Astrocyte (in vitro differentiated cells and primary cell): ENCODE results near the gene TMEM143. TPM values are rescaled to one million over a fixed set of nuclear protein-coding genes. Genes with fewer than 3 reads are reported as not detected.

Experiments
- DNase-seq: peaks from one replicate; pipeline ENCODE4 v3.0.0-alpha.2; 2010; ENCODE audit warnings: low read depth
- FAIRE-seq: peaks from 2 replicates; lab custom pipeline; 2011; peaks lifted over from hg19 to GRCh38; lab: Jason Lieb, UNC
- H2AFZ ChIP-seq: 2 replicates; pipeline ENCODE4 v1.6.0; 2012; ENCODE audit warnings: low read depth, low read length, inconsistent platforms
- H3K27ac ChIP-seq: 2 replicates; pipeline ENCODE4 v1.5.1; 2011; ENCODE audit warnings: low read depth, low read length, inconsistent platforms
- H3K27me3 ChIP-seq: 2 replicates; pipeline ENCODE4 v1.6.0; 2011; ENCODE audit warnings: low read length, inconsistent platforms; ENCODE audit not compliant: insufficient read depth
- H3K36me3 ChIP-seq: 2 replicates; pipeline ENCODE4 v1.5.1; 2011; ENCODE audit warnings: low read length, inconsistent platforms; ENCODE audit not compliant: insufficient read depth
- H3K4me1 ChIP-seq: 2 replicates; pipeline ENCODE4 v1.5.1; 2011; ENCODE audit warnings: low read length, inconsistent platforms; ENCODE audit not compliant: insufficient read depth
- H3K4me2 ChIP-seq: 2 replicates; pipeline ENCODE4 v1.6.0; 2012; ENCODE audit warnings: low read length, inconsistent platforms
- H3K4me3 ChIP-seq: 2 replicates; pipeline ENCODE4 v1.5.1; 2011; ENCODE audit warnings: low read depth, mild to moderate bottlenecking, low read length, inconsistent platforms; ENCODE audit not compliant: insufficient read depth
- H3K79me2 ChIP-seq: 2 replicates; pipeline ENCODE4 v1.6.0; 2012; ENCODE audit warnings: mild to moderate bottlenecking, low read length, inconsistent platforms; ENCODE audit not compliant: insufficient read depth
- H3K9ac ChIP-seq: 2 replicates; pipeline ENCODE4 v1.6.0; 2012; ENCODE audit warnings: mild to moderate bottlenecking, low read length, inconsistent platforms
- H3K9me3 ChIP-seq: 2 replicates; pipeline ENCODE4 v1.5.1; 2012; ENCODE audit warnings: low read depth, mild to moderate bottlenecking, low read length, inconsistent platforms; ENCODE audit not compliant: insufficient read depth
- H4K20me1 ChIP-seq: 2 replicates; pipeline ENCODE4 v1.6.0; 2012; ENCODE audit warnings: low read length, inconsistent platforms; ENCODE audit not compliant: insufficient read depth
- H3K27ac Mint-ChIP-seq: one replicate; pipeline ENCODE4 v1.8.0; 2021; ENCODE audit warnings: mild to moderate bottlenecking, mixed read lengths; ENCODE audit not compliant: unreplicated experiment
- H3K27me3 Mint-ChIP-seq: one replicate; pipeline ENCODE4 v1.8.0; 2021; ENCODE audit warnings: low read depth, mixed read lengths; ENCODE audit not compliant: unreplicated experiment
- H3K36me3 Mint-ChIP-seq: one replicate; pipeline ENCODE4 v1.8.0; 2021; ENCODE audit warnings: low read depth, mixed read lengths; ENCODE audit not compliant: unreplicated experiment
- H3K4me1 Mint-ChIP-seq: one replicate; pipeline ENCODE4 v1.8.0; 2021; ENCODE audit warnings: low read depth, mixed read lengths; ENCODE audit not compliant: unreplicated experiment
- H3K4me3 Mint-ChIP-seq: one replicate; pipeline ENCODE4 v1.8.0; 2021; ENCODE audit warnings: mild to moderate bottlenecking, moderate library complexity, mixed read lengths; ENCODE audit not compliant: unreplicated experiment
- H3K9me3 Mint-ChIP-seq: one replicate; pipeline ENCODE4 v1.8.0; 2021; ENCODE audit warnings: mild to moderate bottlenecking, mixed read lengths; ENCODE audit not compliant: unreplicated experiment
- CTCF ChIP-seq: IDR thresholded peaks from 2 replicates; pipeline ENCODE4 v1.5.1; 2011; ENCODE audit warnings: low read depth, mild to moderate bottlenecking, inconsistent platforms, low read length, moderate library complexity; ENCODE audit not compliant: insufficient read depth
- EZH2 ChIP-seq: IDR thresholded peaks from 2 replicates; pipeline ENCODE4 v1.6.1; 2012; ENCODE audit warnings: mild to moderate bottlenecking, low read length, inconsistent platforms; ENCODE audit not compliant: insufficient read depth
- total RNA-seq: library from RNA; stranded (reverse); gene quantifications from 2 replicates; pipeline ENCODE4 v1.2.1, GENCODE V29; 2021

Gene TMEM143
- total RNA-seq, 1 donor from 2014 or later: 8.7 TPM

GRCh38 chr19:48396016-48396823 lies 32.5 kb upstream of the TMEM143 start:
- H3K4me2 ChIP-seq: no peak overlapping the region
- peaks cover 3% of the 10 kb centered on the region for H3K9me3 Mint-ChIP-seq
- no peaks in the 10 kb centered on the region for H3K36me3 ChIP-seq
- no peak for TF ChIP-seq CTCF
- no peak overlapping the region for H3K4me3 ChIP-seq
- H4K20me1 ChIP-seq: no peaks in the 10 kb centered on the region
- no peak overlapping the region for H3K27ac ChIP-seq
- peak overlapping the region; percentile 45 for H3K27ac Mint-ChIP-seq
- H3K79me2 ChIP-seq: peaks cover 4% of the 10 kb centered on the region
- no peaks in the 10 kb centered on the region for H3K9me3 ChIP-seq
- DNase-seq: no peak
- H3K9ac ChIP-seq: no peak overlapping the region
- no peak for FAIRE-seq
- peak overlapping the region; percentile 35 for H3K4me3 Mint-ChIP-seq
- peaks cover 10% of the 10 kb centered on the region for H3K4me1 ChIP-seq
- H2AFZ ChIP-seq: no peak overlapping the region
- peaks cover 2% of the 10 kb centered on the region for H3K27me3 Mint-ChIP-seq
- peaks cover 14% of the 10 kb centered on the region for H3K27me3 ChIP-seq
- H3K4me1 Mint-ChIP-seq: peaks cover 13% of the 10 kb centered on the region
- peaks cover 4% of the 10 kb centered on the region for H3K36me3 Mint-ChIP-seq

- DNase-seq (no peak), FAIRE-seq (no peak)
- Histone ChIP-seq H3K9ac (no peak overlapping the region), H2AFZ (no peak overlapping the region), H3K9me3 (no peaks in the 10 kb centered on the region), H3K79me2 (peaks cover 12% of the 10 kb centered on the region), H3K36me3 (no peaks in the 10 kb centered on the region), H3K4me3 (no peak overlapping the region), H4K20me1 (no peaks in the 10 kb centered on the region), H3K27ac (no peak overlapping the region), H3K4me2 (no peak overlapping the region), H3K27me3 (peaks cover 14% of the 10 kb centered on the region), H3K4me1 (peaks cover 10% of the 10 kb centered on the region)
- peaks cover 3% of the 10 kb centered on the region for H3K9me3 Mint-ChIP-seq
- peak overlapping the region; percentile 45 for H3K27ac Mint-ChIP-seq
- TF ChIP-seq CTCF: no peak
- TF ChIP-seq EZH2: no peak
- H3K4me3 Mint-ChIP-seq: peak overlapping the region; percentile 72
- peaks cover 4% of the 10 kb centered on the region for H3K36me3 Mint-ChIP-seq
- H3K4me1 Mint-ChIP-seq: peaks cover 13% of the 10 kb centered on the region
- H3K27me3 Mint-ChIP-seq: peaks cover 2% of the 10 kb centered on the region
Measured at GRCh38 chr19:48395499-48395898, 31.8 kb upstream of the TMEM143 start.

GRCh38 chr19:48395170-48395455 lies 31.4 kb upstream of the TMEM143 start:
- H3K27me3 Mint-ChIP-seq: peaks cover 2% of the 10 kb centered on the region
- no peaks in the 10 kb centered on the region for H3K9me3 ChIP-seq
- TF ChIP-seq EZH2 (peak; percentile 80), CTCF (no peak)

More at GRCh38 chr19:48395170-48395455, 31.4 kb upstream of the TMEM143 start:
- peak overlapping the region; percentile 23 for H3K9ac ChIP-seq
- H3K79me2 ChIP-seq: peaks cover 15% of the 10 kb centered on the region
- Mint-ChIP-seq H3K4me1 (peaks cover 13% of the 10 kb centered on the region), H3K27ac (no peak overlapping the region), H3K9me3 (peaks cover 3% of the 10 kb centered on the region), H3K4me3 (peak overlapping the region; percentile 72), H3K36me3 (peaks cover 4% of the 10 kb centered on the region)
- peaks cover 14% of the 10 kb centered on the region for H3K27me3 ChIP-seq
- DNase-seq (no peak), FAIRE-seq (no peak)
- peaks cover 3% of the 10 kb centered on the region for H4K20me1 ChIP-seq
- H3K4me2 ChIP-seq: peak overlapping the region; percentile 57
- no peak overlapping the region for H2AFZ ChIP-seq
- no peak overlapping the region for H3K27ac ChIP-seq
- peaks cover 12% of the 10 kb centered on the region for H3K4me1 ChIP-seq
- H3K4me3 ChIP-seq: no peak overlapping the region
- no peaks in the 10 kb centered on the region for H3K36me3 ChIP-seq
